ENCODE measurements around the gene PTGR3. TPM values are rescaled to one million over a fixed set of nuclear protein-coding genes. Genes with fewer than 3 reads are reported as not detected.

Gene PTGR3
- total RNA-seq, 1 donor from 2014 or later: 16.7 TPM

DNA sequence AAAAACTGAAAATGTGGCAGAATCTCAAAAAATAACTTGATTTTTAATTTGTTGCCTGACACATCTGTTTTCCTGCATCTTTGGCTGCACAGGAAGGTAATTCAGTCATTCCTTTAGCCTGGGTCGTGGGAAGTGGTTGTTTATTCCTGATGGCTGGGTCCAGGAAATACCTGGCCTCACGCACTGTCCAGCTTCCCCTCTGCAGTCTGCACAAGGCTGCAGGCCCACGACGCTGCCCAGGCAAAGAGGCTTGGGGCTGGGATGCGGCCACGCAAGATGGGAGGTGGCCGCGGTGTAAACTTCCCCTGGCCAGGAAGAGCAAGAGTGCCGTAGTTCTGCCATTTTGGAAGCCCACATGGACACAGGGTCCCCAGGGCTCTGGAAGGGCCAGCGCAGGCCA is 29.8 kb upstream of the PTGR3 start:
- FAIRE-seq: no peak
- no peak for DNase-seq (ENCODE audit: low spot score in 2 of 2)

- FAIRE-seq (no peak), DNase-seq (ENCODE audit: low spot score in 2 of 2) (no peak)
Measured at GRCh38 chr18:75238100-75238499, 29.2 kb upstream of the PTGR3 start.

- FAIRE-seq: no peak
- no peak for DNase-seq (ENCODE audit: low spot score in 2 of 2)
Measured at GRCh38 chr18:75235896-75236295, 27.0 kb upstream of the PTGR3 start.

DNA sequence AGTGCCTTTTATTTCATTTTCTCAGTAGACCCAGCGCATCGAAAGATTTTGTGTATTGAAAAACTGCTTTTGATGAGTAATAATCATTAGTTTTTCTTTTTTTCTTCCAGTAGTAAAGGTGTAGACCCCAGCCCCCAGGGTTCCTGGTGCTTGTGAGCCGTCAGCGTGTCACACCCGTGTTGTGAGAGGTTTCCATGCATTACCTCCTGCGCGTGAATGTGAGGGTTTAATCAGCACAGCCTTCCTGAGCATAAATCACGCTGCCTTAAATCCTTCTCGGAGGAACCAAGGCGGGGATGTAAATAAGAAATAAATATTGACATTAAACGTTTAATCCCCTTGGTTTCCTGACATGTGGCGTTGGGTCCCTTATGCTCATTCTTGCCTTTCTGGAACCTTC is 26.0 kb upstream of the PTGR3 start:
- DNase-seq (ENCODE audit: low spot score in 2 of 2) (no peak), FAIRE-seq (no peak)

- no peak for FAIRE-seq
- DNase-seq (ENCODE audit: low spot score in 2 of 2): no peak
Measured at GRCh38 chr18:75231053-75231406, 22.1 kb upstream of the PTGR3 start.

GRCh38 chr18:75230163-75231052 is 21.5 kb upstream of the PTGR3 start:
- DNase-seq (ENCODE audit: low spot score in 2 of 2) (no peak), FAIRE-seq (no peak)

- DNase-seq (ENCODE audit: low spot score in 2 of 2) (no peak), FAIRE-seq (no peak)
Measured at GRCh38 chr18:75229437-75229836, 20.5 kb upstream of the PTGR3 start.

DNA sequence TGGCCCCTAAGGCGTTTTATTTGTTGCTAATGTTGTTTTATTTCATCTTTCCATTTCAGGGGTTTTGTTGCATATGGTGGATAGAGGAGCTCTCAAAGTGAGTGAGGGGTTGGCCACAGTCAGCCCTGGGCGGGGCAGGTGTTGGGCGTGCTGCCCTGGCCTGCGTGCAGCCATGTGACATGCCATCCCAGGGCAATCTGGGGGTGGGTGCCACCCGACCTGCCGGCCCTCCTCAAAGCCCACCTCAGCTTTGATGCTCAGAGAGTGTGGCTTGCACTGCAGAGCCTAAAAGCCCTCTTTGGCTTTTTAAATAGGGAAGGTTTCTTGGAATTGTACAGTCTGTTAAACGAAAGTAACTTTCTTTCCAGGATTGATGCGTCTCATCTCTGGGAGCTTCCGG is 20.0 kb upstream of the PTGR3 start:
- DNase-seq (ENCODE audit: low spot score in 2 of 2) (no peak), FAIRE-seq (no peak)

GRCh38 chr18:75227535-75228296 is 18.8 kb upstream of the PTGR3 start:
- FAIRE-seq (no peak), DNase-seq (ENCODE audit: low spot score in 2 of 2) (no peak)

GRCh38 chr18:75226956-75227316 is 18.0 kb upstream of the PTGR3 start:
- DNase-seq (ENCODE audit: low spot score in 2 of 2) (no peak), FAIRE-seq (no peak)

- DNase-seq (ENCODE audit: low spot score in 2 of 2) (no peak), FAIRE-seq (no peak)
Measured at GRCh38 chr18:75226286-75226955, 17.5 kb upstream of the PTGR3 start.

DNA sequence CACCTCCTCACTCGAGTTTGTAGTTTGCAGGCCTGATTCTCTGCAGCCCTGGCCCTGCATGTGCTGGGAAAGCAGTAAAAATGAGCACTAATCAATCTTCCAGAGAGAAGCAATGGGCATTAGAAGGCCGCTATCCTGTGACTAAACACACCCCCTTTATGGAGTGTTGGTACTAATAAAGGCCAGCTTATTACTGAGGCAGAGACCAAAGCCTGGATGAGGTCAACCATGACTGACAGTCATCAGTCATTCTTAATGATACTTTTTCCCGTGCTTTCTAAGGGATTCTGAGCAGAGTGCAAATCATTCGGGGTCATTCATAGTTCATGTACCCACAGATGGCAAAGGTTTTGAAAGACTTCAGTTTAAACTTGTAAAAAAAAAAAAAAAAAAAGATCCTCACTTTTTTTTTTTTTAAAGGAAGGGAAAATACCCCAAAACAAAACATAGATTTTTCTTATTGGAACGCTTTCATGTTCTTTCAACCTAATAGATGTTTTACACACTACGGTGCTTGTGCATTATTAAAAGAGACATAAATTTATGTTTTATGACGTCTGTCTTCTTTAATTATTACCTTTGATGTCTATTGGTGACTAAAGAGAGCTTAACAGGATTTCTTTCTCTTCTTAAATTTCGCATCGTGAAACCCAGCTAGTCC is 14.9 kb upstream of the PTGR3 start:
- DNase-seq (ENCODE audit: low spot score in 2 of 2) (no peak), FAIRE-seq (no peak)

DNA sequence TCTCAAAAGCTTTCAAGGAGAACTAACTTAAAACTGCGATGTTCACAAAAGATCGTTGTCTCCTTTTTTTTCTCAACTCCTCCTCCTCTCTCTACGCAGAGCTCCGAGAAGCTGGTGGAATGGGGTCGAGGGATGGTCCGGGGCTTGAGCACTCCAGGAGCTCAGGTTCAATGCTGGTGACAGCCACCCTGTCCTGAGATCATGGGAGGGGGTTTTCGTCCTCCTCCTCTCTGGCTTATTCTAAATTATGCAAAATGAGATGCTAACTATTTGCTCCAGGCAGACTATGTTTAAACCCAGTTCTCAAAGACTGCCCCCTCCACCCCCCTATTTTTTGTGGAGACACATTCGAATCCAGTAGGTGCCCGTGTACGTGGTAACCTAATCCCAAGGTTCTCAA is 13.5 kb upstream of the PTGR3 start:
- no peak for DNase-seq (ENCODE audit: low spot score in 2 of 2)
- FAIRE-seq: no peak

GRCh38 chr18:75221897-75222296 is 13.0 kb upstream of the PTGR3 start:
- DNase-seq (ENCODE audit: low spot score in 2 of 2): no peak

GRCh38 chr18:75221397-75221796 is 12.5 kb upstream of the PTGR3 start:
- no peak for DNase-seq (ENCODE audit: low spot score in 2 of 2)
- no peak for FAIRE-seq

More at GRCh38 chr18:75221897-75222296, 13.0 kb upstream of the PTGR3 start:
- FAIRE-seq: no peak

GRCh38 chr18:75220551-75221355 is 11.8 kb upstream of the PTGR3 start:
- DNase-seq (ENCODE audit: low spot score in 2 of 2): no peak
- FAIRE-seq: no peak

- no peak for DNase-seq (ENCODE audit: low spot score in 2 of 2)
Measured at GRCh38 chr18:75219745-75220375, 10.9 kb upstream of the PTGR3 start.

DNA sequence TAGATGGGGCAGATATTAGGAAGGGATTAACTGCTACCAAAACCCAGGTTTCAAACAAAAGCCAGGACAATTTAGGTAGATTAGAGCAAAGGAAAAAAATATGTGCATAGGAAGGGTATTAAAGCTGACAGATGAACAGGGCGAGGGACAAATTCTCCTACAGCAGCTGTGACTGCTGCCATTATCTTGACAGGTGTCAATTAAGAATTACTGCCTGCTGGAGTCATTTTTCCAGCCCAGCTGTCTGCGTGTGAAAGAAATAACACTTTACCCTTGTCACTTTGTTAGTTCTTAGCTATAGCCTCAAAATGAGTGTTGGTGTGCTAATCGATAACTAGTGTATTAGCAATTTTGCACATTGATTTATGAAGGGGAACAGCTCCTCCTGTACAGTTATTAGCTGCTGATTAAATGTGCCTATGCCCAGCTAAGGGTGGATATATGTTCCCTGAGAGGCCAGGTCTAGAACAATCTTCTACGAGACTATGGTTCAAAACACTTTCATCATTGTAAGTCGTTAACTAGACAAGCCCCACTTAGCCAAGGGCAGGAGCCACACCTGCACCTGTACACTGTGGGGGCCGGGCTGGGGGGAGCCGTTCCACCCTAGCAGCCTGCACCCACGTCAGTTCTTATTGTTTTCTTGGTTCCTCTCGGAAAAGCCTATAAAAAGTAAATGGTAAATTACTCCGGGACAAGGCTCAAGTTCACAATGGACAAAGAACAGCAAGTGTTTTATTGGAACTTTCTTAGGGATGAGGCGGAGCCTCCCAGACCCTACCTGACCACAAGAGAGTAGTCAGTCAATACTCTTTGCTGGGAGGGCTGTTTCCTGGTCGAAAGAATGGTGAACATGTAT is 9.4 kb upstream of the PTGR3 start:
- no peak for DNase-seq (ENCODE audit: low spot score in 2 of 2)
- no peak for FAIRE-seq

More at GRCh38 chr18:75219745-75220375, 10.9 kb upstream of the PTGR3 start:
- FAIRE-seq: no peak

Measured in frontal cortex (tissue), 4 donors.